Fibroblast of the aortic adventitia (primary cell): Measurements from ENCODE around the gene C2CD2. TPM values are rescaled to one million over a fixed set of nuclear protein-coding genes. Genes with fewer than 3 reads are reported as not detected.

Source experiments
- DNase-seq: peaks from one replicate; pipeline ENCODE4 v3.0.0-alpha.2; 2010; ENCODE audit warnings: low read depth
- H3K4me3 ChIP-seq: 2 replicates; pipeline ENCODE4 v1.5.1; 2011; ENCODE audit warnings: low read depth, mild to moderate bottlenecking, control low read depth, low read length, moderate library complexity
- total RNA-seq: library from RNA; depleted of rRNA; stranded (reverse); fragments of >200 nt; gene quantifications from 2 replicates; pipeline ENCODE4 v1.2.3, GENCODE V29; 2012; ENCODE audit warnings: low replicate concordance
- TF ChIP-seq, protein P1 (sequence below): IDR thresholded peaks from 2 replicates; pipeline ENCODE4 v1.5.1; 2011; ENCODE audit warnings: mild to moderate bottlenecking, low read length, control low read depth, inconsistent platforms; ENCODE audit not compliant: insufficient read depth

C2CD2 gene
- total RNA-seq, 1 donor: 20.2 TPM

DNA sequence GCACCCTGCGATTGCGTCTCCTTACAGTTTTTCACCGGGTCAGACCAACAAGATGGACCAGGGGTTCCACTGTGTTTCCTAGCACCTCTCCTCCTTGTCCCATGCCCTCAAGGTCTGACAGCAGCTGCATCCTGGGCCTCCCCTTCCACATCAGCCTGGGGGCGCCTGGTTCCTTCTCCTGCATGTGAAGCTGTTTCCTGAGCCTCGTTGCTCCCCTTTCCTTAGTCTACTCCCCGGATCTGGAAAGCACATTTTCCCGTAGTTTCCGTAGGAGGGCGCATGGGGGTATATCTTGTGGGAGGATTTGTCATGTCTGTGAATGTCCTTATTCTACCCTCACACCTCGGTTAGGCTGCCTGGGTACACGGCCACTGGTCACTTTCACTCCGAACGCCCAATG is 80.8 kb downstream of the C2CD2 start:
- DNase-seq: no peak
- H3K4me3 ChIP-seq: no peak overlapping the region
- TF ChIP-seq, protein P1, sequence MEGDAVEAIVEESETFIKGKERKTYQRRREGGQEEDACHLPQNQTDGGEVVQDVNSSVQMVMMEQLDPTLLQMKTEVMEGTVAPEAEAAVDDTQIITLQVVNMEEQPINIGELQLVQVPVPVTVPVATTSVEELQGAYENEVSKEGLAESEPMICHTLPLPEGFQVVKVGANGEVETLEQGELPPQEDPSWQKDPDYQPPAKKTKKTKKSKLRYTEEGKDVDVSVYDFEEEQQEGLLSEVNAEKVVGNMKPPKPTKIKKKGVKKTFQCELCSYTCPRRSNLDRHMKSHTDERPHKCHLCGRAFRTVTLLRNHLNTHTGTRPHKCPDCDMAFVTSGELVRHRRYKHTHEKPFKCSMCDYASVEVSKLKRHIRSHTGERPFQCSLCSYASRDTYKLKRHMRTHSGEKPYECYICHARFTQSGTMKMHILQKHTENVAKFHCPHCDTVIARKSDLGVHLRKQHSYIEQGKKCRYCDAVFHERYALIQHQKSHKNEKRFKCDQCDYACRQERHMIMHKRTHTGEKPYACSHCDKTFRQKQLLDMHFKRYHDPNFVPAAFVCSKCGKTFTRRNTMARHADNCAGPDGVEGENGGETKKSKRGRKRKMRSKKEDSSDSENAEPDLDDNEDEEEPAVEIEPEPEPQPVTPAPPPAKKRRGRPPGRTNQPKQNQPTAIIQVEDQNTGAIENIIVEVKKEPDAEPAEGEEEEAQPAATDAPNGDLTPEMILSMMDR: no peak

DNA sequence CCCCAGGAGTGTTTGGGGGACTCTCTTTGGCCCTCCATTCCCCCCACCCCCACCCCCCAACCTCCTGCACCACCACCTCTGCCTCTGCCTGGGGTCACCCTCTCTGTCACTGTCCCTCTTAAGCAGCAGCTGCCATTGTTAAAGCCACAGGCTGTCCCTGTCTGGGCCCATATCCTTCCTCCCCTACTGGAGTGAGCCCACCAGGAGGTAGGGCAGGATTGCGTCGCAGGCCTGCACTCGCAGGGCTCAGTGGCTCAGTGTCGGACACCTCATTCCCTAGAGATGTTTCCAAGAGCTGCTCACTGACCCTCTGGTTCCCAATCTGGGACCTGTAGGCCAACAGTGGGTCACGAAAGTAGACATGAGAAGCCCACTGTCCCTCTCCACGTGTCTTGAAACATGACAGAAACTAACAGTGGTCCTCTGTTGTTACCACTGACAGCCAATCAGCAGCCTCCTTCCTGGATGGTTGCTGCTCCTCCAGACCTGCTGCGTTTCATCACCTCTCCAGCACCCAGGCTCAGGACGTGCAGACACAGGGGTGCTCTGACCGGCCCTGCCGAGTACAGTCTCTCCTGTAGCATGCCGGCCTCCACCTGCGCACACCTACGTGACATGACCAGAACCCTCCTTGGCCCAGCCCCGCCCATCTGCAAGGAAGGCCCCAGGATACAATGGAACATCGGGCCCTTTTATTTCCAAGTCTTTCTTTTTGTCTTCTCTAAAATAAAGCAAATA is 82.4 kb downstream of the C2CD2 start:
- TF ChIP-seq, protein P1: no peak
- H3K4me3 ChIP-seq: no peak overlapping the region
- DNase-seq: no peak

DNA sequence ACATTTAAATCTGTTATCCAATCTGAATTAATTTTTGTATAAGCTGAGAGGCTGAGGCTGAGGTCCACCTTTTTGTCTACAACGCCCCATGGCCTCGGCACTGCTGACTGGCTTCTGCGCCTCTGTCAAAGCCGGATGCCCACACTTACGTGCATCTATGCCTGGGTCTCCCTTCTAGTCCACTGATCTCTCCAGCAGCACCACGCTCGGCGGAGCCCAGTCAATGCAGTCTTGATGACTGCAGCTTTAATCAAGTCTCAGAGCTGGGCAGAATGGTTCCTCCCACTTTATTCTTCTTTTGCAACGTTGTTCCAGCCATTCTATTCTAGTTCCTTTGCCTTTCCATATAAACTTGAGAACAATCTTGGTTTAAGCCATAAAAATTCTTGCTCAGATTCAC is 84.0 kb downstream of the C2CD2 start:
- H3K4me3 ChIP-seq: no peak overlapping the region
- DNase-seq: no peak
- TF ChIP-seq, protein P1: no peak

DNA sequence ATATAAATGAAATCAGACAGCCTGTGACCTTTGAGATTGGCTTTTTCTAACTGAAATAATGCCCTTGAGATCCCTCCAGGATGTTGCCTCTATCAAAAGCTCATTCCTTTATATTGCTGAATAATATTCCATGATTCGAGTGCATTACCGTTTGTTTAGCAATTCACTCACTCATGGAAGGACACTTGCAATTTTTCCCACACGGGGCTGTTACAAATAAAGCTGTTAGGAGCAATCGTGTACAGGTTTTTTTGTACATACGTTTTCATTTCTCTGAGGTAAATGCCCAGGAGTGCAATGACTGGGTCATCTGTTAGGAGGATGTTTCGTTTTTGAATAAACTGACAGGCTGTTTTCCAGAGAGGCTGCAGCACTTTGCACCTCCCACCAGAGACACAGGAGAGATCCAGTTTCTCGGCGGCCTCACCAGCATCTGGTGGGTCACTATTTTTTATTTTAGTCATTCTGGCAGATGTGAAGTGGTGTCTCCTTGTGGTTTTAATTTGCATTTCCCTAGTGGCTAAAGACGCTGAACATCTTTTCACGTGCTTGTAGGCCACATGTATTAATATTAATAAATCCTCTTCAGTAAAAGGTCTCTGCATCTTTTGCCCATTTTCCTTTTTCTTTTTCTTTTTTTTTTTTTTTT is 85.6 kb downstream of the C2CD2 start:
- TF ChIP-seq, protein P1: no peak
- DNase-seq: no peak
- no peak overlapping the region for H3K4me3 ChIP-seq

DNA sequence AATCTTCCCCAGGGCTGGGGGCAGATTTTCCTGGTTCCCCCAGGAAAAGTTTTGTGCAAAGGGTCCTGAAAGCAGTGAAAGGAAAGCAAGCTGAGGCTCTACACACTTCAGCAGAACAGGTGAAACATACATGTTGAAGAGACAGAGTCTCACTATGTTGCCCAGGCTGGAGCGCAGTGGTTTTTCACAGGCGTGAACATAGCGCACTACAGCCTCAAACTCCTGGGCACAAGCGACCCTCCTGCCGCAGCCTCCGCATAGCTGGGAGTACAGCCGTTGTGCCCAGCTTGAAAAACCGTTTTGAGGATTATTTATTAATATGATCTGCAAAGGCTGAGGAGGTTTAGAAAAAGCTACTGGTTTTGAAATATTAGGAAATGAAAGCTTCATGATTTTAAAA is 86.5 kb downstream of the C2CD2 start:
- TF ChIP-seq, protein P1: no peak
- no peak for DNase-seq

DNA sequence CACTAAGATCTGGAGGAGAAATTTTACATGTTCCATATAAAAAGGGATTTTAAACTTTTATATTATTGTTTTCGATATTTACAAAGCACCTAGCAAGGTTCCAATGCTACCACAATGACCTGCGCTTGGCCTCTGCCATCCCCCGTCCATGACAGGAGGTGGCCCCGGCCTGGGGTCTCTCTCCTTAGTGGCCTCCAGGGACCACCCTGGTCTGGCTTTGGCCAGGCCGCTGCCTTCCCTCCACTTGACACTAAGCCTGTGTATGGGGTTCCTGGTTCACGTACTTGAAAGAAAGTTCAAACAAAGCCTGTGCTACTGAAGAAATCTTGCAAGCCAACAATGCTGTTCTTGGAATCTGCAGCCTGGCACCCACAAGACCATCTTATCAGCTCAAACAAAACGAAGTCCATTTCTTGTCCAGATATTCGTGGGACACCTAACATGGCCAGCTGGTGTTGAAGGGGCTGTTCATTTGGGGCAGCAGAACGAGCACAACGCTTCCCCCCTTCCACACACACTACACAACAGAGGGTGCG is 87.5 kb downstream of the C2CD2 start:
- no peak for DNase-seq
- TF ChIP-seq, protein P1: no peak
- H3K4me3 ChIP-seq: no peak overlapping the region

More for the DNA sequence above, 86.5 kb downstream of the C2CD2 start:
- no peak overlapping the region for H3K4me3 ChIP-seq
